SKM-1 treated with dmso at 0.1 percent for 144 hours (cell line): ENCODE measurements around the gene CRYBG1.

Experiments used
- DNase-seq: peaks from one replicate; lab custom pipeline; 2025; ENCODE audit not compliant: unreplicated experiment; lab: John Stamatoyannopoulos, UW

CRYBG1 gene

DNA sequence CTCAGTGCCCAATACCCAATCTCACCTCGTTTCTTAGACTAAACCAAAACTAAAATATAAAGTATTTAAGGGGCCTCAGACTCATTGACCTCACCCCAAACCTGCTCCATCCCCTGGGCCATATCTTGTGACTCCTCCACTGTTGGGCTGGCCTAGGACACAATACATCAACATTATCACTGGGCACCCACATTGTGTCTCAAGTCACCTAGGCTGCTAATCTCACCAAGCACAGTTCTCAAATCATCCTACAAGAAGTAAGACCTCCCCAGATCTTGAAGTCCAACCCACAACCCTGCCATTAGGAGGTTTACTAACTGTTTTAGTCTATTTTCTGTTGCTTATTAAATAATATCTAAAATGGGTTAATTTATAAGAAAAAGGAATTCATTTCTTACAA, 96.2 kb downstream of the CRYBG1 start:
- DNase-seq: no peak

DNA sequence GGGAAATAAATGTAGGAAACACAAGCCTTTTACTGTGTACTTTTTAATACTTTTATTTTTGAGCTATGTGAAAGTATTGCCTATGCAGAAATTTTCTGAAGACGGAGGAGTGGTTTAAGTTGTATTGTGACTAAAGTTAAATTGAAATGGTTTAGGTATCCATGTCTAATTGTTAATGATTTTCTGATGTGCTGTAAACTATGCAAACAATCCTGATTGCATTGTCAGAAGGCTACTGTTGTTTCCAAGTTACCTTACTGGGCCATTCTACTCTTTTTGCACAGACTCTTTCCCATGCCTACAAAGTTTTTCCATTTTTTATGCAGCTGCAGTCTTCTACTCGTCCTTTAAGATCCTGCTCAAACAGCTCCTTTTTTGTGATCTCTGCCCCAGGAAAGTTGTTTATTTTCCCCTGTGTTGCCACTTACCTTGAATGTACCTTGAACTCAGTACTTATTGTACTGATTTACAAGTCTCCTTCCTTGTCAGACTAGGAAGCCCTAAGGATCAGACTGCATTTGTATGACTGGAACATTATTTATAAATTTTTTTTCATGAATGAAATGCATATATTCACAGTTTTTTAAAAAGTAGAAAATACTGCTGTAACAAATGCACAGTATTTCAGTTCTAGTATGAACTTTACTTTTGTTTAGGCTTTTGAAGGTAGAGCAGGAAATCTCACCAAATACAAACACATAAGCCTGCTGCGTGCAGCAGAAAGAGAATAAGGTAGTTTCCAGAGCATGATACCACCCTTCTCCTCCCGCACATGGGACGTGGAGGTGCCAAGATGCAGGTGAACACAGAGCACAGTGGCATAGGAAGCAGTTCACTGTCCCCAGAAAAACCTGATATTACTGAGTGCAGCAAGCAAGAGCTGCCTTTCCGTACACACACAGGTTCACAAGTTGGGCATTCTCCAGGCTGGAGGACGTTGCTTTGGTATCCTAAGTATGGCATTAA, 97.8 kb downstream of the CRYBG1 start:
- DNase-seq: no peak

DNA sequence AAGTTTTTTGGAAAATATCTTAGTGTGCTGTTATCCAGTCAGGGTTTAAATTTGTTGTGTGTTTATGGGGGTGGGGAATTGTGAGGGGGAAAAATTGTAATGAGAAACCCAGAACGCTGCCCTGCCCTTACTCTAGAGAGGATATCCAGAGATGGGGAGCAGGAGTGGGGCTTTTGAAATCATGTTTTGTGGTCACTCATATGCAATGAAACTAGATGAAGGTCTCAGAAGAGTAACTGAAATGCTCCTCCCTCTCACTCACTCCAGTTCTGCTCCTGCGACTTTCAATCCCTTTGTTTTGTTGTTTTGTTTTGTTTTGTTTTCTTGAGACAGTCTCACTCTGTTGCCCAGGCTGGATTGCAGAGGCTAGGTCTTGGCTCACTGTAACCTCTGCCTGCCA, 100.0 kb downstream of the CRYBG1 start:
- DNase-seq: no peak

DNA sequence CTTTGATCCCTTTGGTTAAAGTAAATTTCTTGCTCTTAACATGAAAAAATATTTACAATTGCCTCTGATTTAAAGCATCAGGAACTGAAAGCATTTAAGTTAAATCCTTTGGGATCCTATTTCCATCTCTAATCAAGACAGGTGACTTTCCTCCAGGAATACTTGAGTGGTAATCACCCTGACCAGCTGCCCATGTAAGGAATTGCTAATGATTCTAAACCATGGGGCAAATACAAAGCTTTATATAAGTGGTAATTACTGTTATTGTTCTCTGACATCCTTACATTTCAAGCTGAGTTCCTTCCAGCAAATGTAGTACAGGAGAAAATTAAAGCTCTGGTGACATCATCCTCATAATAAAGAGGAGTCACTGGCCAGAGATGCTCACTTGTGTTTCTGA, 100.6 kb downstream of the CRYBG1 start:
- no peak for DNase-seq

DNA sequence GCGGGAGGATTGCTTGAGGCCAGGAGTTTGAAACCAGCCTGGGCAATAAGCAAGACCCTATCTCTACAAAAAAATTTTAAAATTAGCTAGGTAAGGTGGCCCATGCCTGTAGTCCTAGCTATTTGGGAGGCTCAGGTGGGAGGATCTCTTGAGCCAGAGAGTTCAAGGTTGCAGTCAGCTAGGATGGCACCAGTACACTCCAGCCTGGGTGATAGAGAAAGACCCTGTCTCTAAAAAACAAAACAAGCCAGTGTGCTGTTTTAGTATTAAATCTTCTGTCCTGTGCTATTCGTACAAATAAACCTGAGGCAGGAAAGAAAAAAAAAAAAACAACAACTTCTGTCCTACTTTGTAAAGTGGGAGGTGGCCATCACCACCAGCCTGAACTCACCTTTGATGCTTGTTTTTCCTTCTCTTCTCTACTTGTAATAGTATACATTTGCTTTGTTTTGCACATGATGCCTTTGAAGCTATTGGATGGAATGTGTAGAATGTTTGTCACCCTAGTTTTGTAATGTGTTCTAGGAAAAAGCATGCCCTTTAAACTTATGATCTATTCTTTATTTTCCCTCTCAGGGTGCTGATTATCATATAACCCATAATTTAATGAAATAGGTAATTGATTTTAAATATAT, 102.5 kb downstream of the CRYBG1 start:
- no peak for DNase-seq

DNA sequence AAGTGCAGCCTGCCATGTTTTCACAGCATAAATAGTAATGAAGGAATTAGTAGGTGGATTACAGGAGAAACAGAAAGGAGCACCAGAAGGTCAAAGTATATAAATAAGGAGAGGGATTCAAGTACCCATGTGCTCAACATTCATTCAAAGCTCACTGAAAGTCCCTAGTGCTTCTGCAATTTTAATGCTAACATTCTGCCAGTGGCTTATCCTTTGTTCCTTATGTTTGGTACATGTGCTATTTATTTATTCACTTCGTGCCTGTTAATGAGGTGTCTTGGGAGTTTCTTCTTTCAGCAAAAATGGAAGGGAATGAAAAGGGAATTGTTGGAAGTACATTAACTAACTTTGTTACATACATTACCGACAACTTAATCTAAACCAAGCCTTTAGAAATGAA, 105.7 kb downstream of the CRYBG1 start:
- DNase-seq: no peak

DNA sequence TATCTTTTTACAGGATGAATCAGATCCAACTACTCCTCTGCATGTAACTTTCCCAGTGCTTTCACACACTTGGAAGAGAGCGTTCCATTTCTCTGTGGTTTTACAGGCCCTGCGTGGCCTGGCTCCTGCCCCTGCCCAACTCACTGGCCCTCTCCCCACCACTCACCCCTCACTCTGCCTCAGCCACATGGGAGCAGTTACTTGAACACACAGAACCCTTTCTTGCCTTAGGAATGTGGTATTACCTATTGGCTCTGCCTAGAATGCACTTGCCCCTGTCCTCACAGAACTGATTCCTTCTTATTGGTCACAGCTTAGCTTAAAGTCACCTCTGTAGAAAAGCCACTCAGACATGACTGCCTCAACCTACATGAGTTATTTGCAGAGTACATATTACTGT, 108.4 kb downstream of the CRYBG1 start:
- DNase-seq: no peak

DNA sequence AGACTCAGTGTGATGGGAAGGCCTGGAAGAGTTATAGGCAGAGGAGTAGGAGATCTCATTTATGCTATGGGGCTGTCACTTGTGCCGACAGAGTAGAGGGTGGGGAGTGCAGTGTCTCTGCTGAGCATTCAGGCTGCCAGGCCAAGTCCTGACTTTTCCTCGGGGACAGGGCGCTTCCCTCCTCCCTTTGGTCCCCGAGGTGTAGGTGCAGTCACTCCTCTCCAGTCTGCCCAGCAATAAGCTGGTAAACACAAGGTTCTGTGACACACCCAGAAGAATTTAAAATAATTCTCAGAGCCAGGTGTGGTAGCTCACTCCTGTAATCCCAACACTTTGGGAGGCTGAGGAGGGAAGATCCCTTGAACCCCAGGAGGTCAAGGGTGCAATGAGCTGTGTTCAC, 109.4 kb downstream of the CRYBG1 start:
- DNase-seq: no peak

DNA sequence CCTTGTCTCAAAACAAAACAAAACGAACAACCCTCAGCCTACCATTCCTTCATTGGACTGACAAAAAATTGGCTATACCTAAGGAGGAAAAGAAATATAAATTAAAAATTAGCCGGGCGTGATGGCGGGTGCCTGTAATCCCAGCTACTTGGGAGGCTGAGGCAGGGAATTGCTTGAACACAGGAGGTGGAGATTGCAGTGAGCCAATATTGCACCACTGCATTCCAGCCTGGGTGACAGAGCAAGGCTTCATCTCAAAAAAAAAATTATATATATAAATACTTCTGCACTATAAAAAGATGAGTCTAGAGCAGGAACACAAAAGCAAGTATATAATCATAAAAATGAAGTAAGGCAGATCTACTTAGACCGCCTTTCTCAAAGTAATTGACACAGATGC, 109.8 kb downstream of the CRYBG1 start:
- DNase-seq: no peak

DNA sequence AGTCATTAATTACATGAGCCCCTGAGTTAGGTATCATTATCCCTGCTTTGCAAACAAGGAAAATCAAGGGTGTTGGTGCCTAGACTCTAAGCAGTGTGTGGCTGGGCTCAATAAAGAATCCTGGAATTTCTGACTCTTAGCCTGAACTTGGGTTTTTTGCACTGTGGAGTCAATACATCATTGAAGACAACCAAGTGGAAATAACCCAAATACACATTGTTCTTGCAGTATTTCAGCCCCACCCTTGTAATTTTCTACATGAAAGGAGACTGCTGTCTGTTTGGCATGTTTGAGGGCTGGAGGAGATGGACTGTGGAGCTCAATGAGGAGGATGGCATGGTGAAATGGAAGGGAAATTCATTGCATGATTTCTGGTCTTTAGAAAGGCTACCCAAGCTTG, 110.3 kb downstream of the CRYBG1 start:
- no peak for DNase-seq

DNA sequence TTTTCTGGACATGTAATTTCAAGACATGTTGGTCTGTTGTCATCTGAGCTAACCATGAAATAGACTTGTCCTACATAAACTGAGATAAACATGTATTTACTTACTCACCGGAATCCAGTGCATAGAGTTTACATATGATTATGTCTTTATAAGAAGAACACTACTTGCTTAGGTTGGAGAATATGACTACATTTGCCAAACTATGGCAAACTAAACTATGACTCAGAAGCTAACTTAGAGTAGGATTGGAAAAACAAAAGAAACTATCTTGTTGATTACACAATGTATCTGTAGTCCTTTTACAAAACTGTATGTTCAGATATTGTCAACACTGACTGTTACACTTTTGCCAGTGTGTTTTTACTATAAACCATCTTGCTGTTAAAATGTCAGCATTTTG, 113.3 kb downstream of the CRYBG1 start:
- no peak for DNase-seq

DNA sequence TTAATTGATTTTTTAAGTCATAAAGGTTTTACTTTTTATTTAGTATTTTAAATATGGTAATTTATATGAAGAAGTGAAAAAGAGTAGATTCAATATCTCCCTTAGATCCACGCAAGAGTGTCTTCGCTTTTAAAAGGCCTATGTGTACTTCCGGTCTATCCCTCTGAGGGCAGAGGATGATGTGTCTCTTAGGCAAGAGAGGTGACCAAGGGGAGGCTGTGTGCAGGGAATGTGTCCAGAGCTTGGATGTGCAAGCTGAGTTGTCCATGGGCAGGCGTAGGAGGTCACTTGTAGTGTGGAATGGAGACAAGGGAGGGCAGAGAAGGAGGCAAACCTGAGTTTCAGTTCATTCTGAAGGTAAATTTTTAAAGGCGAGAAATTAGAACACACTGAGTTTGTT, 113.9 kb downstream of the CRYBG1 start:
- no peak for DNase-seq

DNA sequence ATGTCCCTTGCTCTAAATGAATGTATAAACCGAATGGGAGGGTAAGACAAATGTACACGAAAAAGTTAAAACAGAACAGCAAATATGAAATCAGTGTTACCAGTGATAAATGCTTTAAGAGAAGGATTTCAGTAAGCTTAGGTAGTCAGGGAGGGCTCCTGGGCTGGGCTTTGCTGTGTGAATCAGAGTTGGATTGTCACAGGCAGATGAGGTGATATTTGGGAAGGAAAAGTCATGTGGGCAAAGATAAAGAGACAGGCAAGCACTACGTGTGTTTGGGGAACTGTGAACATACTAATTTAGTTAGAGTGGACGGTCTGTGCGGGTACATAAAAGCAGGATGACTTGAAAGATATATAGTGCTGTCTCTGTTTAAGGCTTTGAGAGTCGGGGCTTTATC, 114.8 kb downstream of the CRYBG1 start:
- DNase-seq: no peak

DNA sequence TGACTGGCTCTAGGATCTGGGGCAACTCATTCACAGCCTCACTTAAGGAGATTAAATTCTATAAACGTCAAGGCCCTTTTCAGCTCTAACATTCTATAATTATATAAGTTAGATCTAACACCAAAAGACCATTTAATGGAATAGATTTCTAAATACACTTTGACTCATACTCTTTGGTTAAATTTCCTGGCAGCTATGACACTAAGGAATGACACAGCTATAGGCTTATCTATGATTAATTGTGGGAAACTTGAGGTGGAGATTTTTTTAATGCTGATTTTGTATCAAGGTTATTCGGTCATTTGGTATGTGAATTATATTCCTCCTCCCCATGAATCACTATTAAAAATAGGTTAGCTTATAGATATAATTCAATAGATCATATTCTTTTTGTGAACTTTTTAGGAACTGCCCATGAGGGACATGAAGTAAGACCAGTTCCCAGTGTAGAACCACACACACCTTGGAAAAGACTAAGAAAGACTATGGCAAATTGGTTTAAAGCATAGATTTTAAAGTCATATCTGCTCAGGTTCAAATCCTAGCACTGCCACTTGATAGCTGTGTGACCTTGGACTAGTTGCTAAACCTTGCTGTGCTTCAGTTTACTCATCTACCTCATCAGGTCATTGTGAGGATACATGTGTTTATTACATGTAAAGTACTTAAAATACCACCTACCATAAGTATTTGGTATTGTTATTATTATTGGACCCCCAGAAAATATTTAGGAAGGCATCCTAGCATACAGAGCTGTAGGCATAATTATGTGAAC, 116.0 kb downstream of the CRYBG1 start:
- no peak for DNase-seq

DNA sequence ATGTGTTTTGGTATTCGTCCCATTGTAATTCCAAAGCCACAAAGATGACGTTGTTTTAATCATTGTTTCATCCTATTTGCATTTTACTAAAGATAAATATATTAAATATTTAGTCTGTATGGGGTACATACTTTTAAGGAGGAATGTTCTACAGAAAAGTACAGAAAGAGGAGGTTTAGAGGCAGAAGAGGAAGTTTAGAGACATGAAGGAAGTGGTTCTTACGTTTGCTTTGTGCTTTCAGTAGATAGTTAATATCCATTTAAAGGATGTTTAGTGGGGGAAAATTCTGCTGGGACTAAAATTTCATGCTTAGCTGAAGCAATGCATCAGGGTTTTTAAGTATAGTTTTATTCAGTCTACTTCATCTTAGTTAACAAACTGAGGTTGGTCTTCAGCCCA, 116.6 kb downstream of the CRYBG1 start:
- peak; percentile 74 for DNase-seq

DNA sequence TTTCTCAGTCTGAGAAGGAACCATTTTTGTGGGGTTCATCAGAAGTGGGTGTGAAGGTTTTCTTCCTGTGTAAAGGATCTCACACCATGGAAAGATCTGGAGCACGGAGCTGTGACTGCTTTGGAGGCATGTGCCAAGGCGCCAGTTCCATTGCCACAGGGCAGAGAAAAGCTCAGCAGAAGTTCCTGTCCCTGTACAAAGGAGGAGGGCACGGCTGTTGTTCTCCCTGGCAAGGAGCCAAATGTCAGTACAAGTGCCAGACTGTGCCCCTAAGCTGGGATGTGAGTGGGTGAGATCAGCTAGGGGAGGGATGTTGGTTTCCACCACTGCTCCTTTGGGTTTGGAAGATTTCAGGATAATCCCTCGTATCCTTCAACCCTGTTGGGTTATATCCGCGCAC, 117.3 kb downstream of the CRYBG1 start:
- no peak for DNase-seq

DNA sequence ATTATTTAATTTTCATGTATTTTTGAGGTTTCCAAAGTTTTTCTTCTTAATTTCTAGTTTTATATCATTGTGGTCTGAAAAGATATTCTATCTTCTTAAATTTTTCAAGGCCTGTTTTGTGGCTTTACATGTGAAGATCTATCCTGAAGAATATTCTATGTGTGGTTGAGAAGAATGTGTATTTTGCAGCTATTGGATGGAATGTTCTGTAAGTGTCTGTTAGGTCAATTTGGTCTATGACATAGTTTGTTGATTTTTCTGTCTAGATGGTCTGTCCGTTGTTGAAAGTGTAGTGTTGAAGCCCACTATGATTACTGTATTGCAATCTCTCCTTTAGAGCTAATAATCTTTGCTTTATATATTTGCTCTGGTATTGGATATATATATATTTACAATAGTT, 125.7 kb downstream of the CRYBG1 start:
- DNase-seq: no peak

DNA sequence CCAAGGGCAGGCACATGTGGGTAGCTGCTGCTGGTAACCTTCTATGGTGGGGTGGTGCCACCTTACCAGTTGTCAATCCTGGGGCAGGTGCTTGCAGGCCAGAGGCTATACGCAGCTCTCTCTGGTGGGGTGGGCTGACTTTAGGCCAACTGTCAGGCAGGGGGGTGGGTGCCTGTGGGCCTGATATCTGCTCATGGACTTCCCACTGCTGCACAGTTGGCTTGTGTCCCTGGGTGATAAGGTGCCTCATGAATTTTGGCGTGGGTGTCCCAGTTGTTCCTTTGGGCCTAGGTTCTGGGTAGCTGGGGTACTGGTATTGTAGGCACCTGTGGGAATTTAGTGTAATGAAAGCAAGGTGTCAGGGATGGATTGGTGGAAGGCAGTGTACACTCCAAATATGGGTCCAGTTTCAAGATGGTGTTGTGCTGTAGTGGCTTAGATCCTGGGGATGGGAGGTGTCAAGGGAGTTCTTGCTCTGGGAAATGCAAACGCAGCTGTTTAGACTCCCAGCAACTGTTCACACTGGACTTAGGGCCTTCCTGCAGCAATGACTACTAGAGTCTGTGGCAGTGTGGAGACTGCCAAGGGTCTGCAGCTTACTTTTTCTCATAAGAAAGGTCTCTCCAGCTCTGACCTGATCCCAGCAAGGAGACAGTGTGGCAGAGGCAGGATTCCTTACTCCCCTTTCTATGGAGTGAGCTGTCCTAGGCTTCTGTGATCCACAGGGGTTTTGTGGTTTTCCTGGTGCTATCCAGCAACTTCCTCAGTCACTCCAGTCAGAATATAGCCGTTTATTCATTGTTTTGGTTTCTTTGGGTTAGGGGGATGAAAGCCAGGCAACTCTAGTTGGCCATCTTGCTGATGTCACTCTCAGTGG, 128.2 kb downstream of the CRYBG1 start:
- no peak for DNase-seq

DNA sequence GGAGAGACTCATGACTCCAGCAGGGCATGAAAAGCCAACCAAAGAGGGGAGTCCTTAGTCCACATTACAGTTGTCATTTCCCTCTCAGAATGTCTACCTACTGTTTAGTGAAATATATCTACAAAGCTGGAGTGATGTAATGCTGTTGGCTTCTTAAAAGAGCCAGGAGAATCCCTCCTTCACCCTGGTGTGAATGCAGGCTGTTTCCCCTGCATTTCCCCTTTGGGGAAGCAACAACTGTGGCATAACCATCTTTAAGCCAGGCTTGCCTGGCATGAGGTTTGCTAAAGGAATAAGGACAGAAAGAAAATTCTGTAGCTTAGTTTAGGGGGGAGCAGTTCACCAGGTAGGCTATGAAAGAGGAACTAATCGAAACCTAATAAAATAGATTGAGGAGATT, 129.5 kb downstream of the CRYBG1 start:
- DNase-seq: no peak

DNA sequence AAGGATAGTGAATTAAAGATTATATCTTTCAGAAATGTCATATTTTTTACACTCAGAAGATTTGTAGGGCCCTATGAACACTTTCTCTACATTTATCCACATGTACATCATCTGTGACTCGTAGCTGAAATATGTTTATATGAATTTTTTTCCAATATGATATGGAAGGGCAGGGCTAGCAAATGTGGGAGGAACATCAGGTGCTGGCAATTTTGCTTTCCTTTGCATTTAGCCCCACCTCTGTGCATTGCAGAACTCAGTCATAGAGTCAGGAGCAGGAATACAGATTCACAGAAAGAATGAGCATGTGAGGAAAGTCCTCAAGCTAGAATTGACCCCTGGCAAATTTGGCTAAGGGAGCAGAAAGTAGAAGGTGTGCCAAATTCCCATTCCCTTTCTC, 129.9 kb downstream of the CRYBG1 start:
- DNase-seq: no peak

DNA sequence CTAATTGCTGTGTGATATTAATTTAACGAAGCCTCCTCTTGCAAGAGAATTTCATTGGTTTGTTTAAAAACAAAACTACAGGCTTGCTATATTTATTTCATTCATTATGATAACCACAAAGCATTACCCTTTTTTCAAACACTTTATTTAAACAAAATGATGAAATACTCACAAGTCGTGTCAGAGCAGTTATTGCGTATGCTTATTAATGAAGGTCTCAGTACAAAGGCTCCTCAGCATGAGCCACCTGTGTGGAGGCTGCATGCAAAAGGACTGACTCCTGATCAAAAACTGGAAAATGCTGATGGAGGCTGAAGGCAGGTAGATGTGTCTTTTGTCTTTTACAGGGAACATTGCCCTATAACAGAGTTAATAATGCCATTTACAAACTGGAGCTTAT, 130.5 kb downstream of the CRYBG1 start:
- no peak for DNase-seq
